Esophagus mucosa (tissue), 1 donor: ENCODE measurements around the gene NOXRED1. TPM values are rescaled to one million over a fixed set of nuclear protein-coding genes. Genes with fewer than 3 reads are reported as not detected.
"Not testable (repeated sequence)": the region's sequence is repeated elsewhere in the genome, so short reads cannot be mapped to it uniquely, and the experiment has no call there.

Experiments
- ATAC-seq: fragments of 200-7000 bp; cut with Tn5 transposase; one replicate; pipeline ENCODE4 v1.9.1; 2020
- total RNA-seq: library from RNA; stranded (reverse); gene quantifications from one replicate; pipeline ENCODE4 v1.2.4, GENCODE V29; 2023
- donor health status: DM: yes; HTN: yes; CAD: no.

Gene NOXRED1
- not detected for total RNA-seq

GRCh38 chr14:77423423-77423822 lies at the start of gene NOXRED1:
Gene NOXRED1, minus strand, starts transcription at chr14:77423523. Its CDS starts 634 bp downstream, at chr14:77422889.
- ATAC-seq: no peak

DNA sequence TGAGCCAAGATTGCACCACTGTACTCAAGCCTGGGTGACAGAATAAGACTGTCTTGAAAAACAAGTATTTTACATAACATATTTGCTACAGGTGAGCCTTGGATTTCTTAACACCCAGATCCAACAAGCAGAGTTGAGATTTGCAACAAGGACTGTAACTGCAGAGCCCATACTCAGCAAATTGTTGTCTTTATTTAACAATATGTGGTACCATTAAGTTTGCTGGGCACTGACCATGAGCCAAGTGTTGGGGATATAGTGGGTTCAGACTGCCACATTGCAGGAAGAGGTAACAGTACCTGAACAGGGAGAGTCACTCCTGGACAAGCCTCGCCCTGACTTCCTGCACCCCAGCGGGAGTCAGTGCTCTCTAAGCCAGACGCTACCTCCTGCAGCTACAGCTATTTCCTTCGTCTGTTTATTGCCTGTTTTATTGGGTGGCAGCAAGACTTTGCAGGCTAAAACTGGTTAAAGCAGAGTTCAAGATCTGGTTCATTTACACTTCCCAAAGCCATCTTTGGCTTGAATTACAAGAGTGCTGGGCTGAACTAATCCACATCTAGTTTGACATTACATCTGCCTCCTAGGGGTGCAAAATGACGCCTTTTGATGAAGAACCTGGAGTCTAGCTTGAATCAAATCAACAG lies 47.0 kb upstream of the NOXRED1 start:
- peak; percentile 88 for ATAC-seq

DNA sequence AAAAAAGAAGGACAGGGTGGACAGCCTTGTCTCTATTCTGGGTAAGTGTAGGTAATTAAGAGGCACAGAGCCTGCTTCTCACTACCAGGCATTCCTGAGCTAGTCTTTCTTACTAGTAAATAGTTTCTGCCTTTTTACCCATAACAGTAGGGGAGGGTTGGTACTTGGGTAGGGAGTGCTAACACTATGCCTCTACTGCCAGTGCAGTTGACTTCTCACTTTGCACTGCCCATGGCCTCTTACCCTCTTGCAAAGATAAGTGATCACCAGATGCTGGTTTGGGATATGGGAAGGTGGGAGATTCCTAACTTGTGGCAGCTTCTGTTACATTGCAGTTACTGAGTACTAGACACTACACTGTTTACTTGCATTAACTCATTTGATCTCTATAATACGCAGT lies 46.2 kb upstream of the NOXRED1 start:
- ATAC-seq: no peak

- ATAC-seq: no peak
These were observed 45.8 kb upstream of the NOXRED1 start for GRCh38 chr14:77469067-77469505.

- no peak for ATAC-seq
These were observed 44.5 kb upstream of the NOXRED1 start for GRCh38 chr14:77467801-77468200.

GRCh38 chr14:77459072-77459723 lies 35.9 kb upstream of the NOXRED1 start:
- no peak for ATAC-seq

- peak; percentile 50 for ATAC-seq
These were observed 35.1 kb upstream of the NOXRED1 start for GRCh38 chr14:77458249-77458950.

- peak; percentile 99 for ATAC-seq
These were observed 34.4 kb upstream of the NOXRED1 start, which contains the start of the genes AHSA1 and VIPAS39 for GRCh38 chr14:77457522-77458248. Gene AHSA1, plus strand, starts transcription at chr14:77458093. Its CDS starts 97 bp downstream, at chr14:77458190. Gene VIPAS39, minus strand, starts transcription at chr14:77457601. Its CDS starts 3,499 bp downstream, at chr14:77454102.

- peak; percentile 27 for ATAC-seq
These were observed 33.8 kb upstream of the NOXRED1 start for GRCh38 chr14:77457115-77457521.

GRCh38 chr14:77455966-77456640 lies 32.8 kb upstream of the NOXRED1 start:
- ATAC-seq: no peak

- no peak for ATAC-seq
These were observed 18.9 kb upstream of the NOXRED1 start for GRCh38 chr14:77442196-77442595.

DNA sequence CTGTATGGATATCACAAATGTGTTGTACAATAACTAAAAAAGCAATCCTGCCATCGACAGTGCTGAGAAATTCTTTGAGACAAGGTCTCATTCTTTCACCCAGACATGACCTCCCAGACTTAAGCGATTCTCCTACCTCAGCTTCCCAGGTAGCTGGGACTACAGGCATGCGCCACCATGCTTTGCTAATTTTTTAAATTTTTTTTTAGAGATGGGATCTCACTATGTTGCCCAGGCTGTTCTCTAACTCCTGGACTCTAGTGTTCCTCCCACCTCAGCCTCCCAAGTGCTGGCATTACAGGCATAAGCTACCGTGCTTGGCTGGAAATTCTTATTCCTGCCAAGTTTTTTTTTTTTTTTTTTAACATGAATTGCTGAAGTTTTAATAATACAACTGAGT lies 16.5 kb upstream of the NOXRED1 start:
- no peak for ATAC-seq

- ATAC-seq: no peak
These were observed 15.3 kb upstream of the NOXRED1 start for GRCh38 chr14:77438596-77438995.

DNA sequence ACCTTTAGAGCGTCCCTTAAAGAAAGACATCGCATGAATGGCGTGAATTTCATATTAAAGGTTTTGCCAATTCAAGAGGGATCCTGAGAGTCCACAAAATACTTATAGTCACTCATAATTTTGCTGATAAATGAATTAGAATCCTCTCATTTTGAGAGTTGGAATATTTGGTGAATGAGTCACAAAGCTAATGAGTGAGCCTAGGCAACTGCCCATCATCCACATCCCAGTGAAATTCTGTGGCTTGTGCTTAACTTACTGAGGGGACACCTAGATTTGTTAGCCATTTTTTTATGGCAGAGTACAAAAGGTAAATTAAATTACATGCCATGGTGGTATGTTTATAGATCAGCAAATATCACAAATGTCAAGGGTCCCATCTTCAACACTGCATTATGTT lies 12.7 kb upstream of the NOXRED1 start:
- no peak for ATAC-seq

GRCh38 chr14:77426396-77426795 lies 3.1 kb upstream of the NOXRED1 start:
- no peak for ATAC-seq

DNA sequence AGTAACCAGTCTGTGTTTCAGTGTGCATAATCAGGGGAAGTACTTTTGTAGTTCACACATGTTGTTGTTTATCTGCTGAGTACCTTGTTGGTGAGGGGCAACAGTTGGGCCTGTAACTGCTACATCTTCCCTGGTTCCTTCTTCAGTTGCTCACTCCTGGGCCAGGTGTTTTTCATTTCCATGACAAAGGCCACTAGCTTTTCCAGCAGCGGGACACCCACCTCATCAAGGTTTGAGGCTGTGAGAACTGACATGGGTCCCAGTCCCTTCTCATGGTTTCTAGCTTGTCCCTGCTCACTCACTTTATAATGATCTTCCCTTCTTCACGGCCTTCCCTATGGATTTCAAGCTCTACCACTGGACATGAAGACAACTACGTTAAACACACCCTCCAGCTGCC lies 1.5 kb upstream of the NOXRED1 start:
- ATAC-seq: no peak

- no peak for ATAC-seq
These were observed 2.1 kb downstream of the NOXRED1 start for GRCh38 chr14:77421201-77421600.

GRCh38 chr14:77416836-77417235 lies 6.5 kb downstream of the NOXRED1 start:
- no peak for ATAC-seq

GRCh38 chr14:77416098-77416497 lies 7.2 kb downstream of the NOXRED1 start:
- not testable (repeated sequence) for ATAC-seq

DNA sequence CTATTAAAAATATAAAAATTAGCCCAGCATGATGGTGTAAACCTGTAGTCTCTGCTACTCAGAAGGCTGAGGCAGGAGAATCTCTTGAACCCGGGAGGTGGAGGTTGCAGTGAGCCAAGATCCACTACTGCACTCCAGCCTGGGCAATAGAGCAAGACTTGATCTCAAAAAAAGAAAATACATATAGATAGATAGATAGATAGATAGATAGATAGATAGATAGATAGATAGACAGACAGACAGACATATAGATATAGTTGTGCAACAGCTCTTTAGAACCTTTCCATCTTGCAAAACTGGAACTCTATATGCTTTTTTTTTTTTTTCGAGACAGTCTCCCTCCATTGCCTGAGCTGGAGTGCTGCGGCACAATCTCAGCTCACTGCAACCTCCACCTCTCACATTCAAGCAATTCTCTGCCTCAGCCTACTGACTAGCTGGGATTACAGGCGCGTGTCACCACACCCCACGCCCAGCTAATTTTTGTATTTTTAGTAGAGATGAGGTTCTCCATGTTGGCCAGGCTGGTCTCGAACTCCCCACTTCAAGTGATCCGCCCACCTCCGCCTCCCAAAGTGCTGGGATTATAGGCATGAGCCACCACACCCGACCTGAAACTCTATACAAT lies 7.8 kb downstream of the NOXRED1 start:
- ATAC-seq: not testable (repeated sequence)

DNA sequence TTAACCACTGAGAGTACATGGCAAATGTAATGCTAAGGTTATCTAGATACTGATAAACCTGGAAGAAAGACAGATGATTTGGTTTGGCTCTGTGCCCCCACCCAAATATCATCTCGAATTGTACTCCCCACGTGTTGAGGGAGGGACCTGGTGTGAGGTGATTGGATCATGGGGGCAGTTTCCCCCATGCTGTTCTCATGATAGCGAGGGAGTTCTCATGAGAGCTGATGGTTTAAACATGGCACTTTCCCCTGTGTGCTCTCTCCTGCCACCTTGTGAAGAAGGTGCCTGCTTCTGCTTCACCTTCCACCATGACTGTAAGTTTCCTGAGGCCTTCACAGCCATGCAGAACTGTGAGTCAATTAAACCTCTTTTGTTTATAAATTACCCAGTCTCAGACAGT lies 14.2 kb downstream of the NOXRED1 start:
- ATAC-seq: no peak

GRCh38 chr14:77407158-77407557 lies 16.2 kb downstream of the NOXRED1 start:
- ATAC-seq: no peak
